SK-N-SH (cell line): ENCODE data around the gene MAPK1.

ENCODE experiments used
- CTCF ChIP-seq: fragments of 200-600 bp; sonication (generic); IDR thresholded peaks from 2 replicates; pipeline ENCODE4 v1.6.1; 2017; ENCODE audit warnings: antibody characterized with exemption, mild to moderate bottlenecking, moderate library complexity
- GABPA ChIP-seq: IDR thresholded peaks from 2 replicates; pipeline ENCODE4 v1.4.0; 2012; ENCODE audit warnings: low read depth, mild to moderate bottlenecking
- MAX ChIP-seq: IDR thresholded peaks from 2 replicates; pipeline ENCODE4 v1.4.0; 2012; ENCODE audit warnings: low read depth
- POLR2AphosphoS5 ChIP-seq: IDR thresholded peaks from 2 replicates; pipeline ENCODE4 v1.6.1; 2012; ENCODE audit warnings: low read depth, low read length
- RAD21 ChIP-seq: IDR thresholded peaks from 2 replicates; pipeline ENCODE4 v1.6.1; 2012; ENCODE audit warnings: mild to moderate bottlenecking, low read length

- TF ChIP-seq RAD21: no peak
- TF ChIP-seq CTCF: no peak
- TF ChIP-seq MAX: no peak
- no peak for TF ChIP-seq POLR2AphosphoS5
- no peak for TF ChIP-seq GABPA
Observed at GRCh38 chr22:21835378-21835777, 32.1 kb downstream of the MAPK1 start.
